ENCODE measurements around the gene FOXE3.

FOXE3 gene

GRCh38 chr1:47405697-47406096, 10.4 kb upstream of the FOXE3 start:
- DNase-seq (ENCODE audit: low read depth) = no peak

- no peak for DNase-seq (ENCODE audit: low read depth)
Measured at GRCh38 chr1:47406966-47407365, 9.1 kb upstream of the FOXE3 start.

- DNase-seq (ENCODE audit: low read depth) = peak; percentile 54
Measured at GRCh38 chr1:47407481-47407880, 8.6 kb upstream of the FOXE3 start.

GRCh38 chr1:47409311-47410067, 6.6 kb upstream of the FOXE3 start:
- DNase-seq (ENCODE audit: low read depth) = peak; percentile 79

GRCh38 chr1:47410068-47410455, 6.0 kb upstream of the FOXE3 start:
- DNase-seq (ENCODE audit: low read depth) = no peak

GRCh38 chr1:47411436-47411835, 4.6 kb upstream of the FOXE3 start:
- DNase-seq (ENCODE audit: low read depth) = no peak

GRCh38 chr1:47412437-47412836, 3.6 kb upstream of the FOXE3 start:
- DNase-seq (ENCODE audit: low read depth) = no peak

- DNase-seq (ENCODE audit: low read depth) = no peak
Measured at GRCh38 chr1:47416319-47417169, 459 bp downstream of the FOXE3 start.

- DNase-seq (ENCODE audit: low read depth) = no peak
Measured at GRCh38 chr1:47417170-47418044, 1.3 kb downstream of the FOXE3 start.

GRCh38 chr1:47418122-47418521, 2.0 kb downstream of the FOXE3 start:
- DNase-seq (ENCODE audit: low read depth) = no peak

GRCh38 chr1:47418681-47419325, 2.7 kb downstream of the FOXE3 start:
- DNase-seq (ENCODE audit: low read depth) = no peak

- no peak for DNase-seq (ENCODE audit: low read depth)
Measured at GRCh38 chr1:47420547-47420946, 4.5 kb downstream of the FOXE3 start.

- DNase-seq (ENCODE audit: low read depth) = no peak
Measured at GRCh38 chr1:47423872-47424271, 7.8 kb downstream of the FOXE3 start.

- DNase-seq (ENCODE audit: low read depth) = no peak
Measured at GRCh38 chr1:47424336-47424982, 8.4 kb downstream of the FOXE3 start.

- no peak for DNase-seq (ENCODE audit: low read depth)
Measured at GRCh38 chr1:47431534-47431933, 15.4 kb downstream of the FOXE3 start.

- DNase-seq (ENCODE audit: low read depth) = peak; percentile 58
Measured at GRCh38 chr1:47432071-47433036, 16.3 kb downstream of the FOXE3 start.

- no peak for DNase-seq (ENCODE audit: low read depth)
Measured at GRCh38 chr1:47433037-47433421, 16.9 kb downstream of the FOXE3 start.

GRCh38 chr1:47433477-47434050, 17.5 kb downstream of the FOXE3 start:
- DNase-seq (ENCODE audit: low read depth) = no peak

GRCh38 chr1:47434051-47434842, 18.2 kb downstream of the FOXE3 start:
- peak; percentile 50 for DNase-seq (ENCODE audit: low read depth)

Data from amniotic epithelial cell (primary cell).